ENCODE data around the gene FSCN2.

The FSCN2 gene

DNA sequence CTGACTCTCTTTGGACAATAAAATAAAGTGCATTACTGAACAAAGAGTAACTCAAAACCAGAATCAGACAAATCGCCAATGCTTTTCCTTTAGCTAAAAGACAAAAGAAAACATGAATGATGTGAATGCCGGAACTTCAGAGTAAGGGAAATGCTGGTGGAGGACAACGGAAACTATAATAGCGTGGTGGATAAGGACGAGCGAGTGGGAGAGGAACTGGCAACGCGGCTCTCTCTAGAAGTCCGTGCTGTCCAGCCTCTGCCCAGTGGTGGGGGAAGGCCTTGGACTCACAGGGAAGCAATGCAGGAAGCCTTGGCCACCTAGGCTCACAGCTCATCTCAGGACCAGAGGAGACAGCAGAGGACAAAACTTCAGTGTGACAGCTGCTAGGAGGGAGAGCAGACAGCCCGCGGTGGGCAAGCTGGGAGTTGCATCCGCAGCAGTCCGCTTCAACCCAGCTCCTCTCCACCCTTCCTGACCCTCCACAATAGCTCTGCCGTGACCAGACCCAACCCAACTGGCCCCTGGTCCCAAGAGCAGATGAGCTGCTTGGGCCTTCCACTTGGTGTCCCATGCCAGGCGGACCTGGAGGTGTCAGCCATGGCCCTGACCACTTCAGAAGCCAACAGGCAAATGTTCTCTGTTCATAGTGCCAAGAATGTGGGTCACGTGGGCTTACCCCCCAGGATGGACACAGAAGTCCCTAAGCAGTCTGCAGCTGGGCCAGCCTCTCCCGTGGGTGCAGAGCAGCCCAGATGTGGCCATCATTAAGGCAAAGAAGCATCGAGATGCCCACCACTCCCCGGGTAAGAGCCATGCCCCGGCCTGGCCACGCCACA is 29.3 kb downstream of the FSCN2 start:
- no peak for DNase-seq

DNA sequence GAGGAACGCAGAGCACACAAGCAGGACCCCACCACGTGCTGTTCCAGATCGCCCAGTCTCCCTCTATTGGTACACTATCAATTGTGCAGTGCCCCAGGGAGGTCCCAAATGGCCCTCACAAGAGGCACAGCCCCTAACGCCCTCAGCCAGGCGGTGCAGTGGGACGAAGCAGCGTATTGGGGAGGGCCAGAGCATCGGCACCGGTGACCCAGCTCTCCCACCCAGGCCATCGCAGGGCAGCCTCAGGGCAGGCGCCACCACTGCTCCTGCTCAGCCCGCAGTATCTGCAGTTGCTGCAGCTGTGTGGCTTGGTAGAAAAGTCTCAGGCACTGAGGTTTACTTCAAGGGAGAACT is 29.9 kb downstream of the FSCN2 start:
- no peak for DNase-seq

DNA sequence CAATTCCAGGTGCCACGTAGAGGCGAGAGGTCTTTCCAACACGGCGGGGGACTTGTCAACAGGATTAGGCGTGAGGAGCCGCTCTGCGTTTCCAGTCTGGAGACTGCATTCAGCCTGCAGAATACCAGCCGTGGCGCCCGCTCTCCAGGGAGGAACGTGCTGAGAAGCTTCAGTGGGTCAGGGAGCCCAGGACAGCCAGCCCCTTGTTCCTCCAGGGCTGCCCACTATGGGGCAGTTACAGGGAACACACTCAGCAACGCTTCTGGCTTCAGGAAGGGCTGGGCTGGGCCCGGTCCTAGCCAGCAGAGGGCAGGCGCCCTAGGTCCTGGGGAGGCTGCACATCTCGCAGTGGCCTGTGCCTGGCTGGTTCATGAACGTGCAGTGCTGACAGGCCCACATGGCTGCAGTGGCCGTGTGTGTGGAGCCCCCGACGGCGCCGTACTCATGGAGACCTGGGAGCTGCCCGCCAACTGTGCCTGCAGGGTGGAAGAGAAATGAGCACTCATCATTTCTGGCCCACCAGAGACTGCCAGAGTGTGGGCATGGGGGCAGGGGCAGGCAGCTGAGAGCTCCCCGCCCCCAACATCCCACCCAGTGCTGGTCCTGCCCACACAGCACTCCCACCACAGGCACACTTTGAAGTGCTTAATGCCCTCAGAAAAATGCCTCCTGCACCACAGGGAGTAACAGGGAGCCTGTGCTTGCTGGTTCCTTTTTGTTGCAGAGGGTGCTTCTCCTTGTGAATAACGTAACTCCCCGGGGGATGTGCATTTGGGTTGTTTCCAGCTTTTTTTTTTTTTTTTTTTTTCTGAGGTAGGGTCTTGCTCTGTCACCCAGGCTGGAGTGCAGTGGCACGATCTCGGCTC is 31.0 kb downstream of the FSCN2 start:
- DNase-seq = no peak

DNA sequence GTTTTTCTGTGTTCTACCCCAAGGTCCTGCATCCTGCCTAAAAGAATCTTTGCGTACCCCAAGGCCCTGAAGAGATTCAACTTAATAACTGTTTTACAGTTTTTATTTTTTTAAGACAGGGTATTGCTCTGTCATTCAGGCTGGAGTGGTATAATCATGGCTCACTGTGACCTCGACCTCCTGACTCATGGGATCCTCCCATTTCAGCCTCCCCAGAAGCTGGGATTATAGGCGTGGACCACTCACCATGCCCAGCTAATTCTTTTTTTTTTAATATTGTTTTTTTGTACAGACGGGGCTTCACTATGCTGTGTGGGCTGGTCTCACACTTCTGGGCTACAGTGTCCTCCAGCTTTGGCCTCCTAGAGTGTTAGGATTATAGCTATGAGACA is 33.3 kb downstream of the FSCN2 start:
- DNase-seq = no peak

DNA sequence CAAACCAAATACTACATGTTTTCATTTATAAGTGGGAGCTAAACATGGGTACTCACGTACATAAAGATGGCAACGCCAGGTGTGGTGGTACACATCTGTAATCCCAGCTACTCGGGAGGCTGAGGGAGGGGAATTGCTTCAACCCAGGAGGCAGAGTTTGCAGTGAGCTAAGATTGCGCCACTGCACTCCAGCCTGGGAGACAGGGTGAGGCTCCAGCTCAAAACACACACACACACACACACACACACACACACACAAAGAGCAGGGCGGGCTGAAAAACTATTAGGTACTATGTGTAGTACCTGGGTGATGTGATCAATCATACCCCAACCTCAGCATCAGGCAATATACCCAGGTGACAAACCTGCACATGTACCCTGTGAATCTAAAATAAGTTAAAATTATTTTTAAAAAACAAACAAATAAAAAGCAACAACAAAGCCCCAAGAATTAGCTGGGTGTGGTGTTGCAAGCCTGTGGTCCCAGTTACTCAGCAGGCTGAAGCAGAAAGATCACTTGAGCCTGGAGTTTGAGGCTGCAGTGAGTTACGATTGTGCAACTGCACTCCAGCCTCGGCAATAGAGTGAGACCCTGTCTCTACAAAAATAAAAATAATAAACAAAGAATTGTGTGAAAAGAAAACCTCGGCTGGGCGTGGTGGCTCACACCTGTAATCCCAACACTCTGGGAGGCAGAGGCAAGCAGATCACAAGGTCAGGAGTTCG is 35.8 kb downstream of the FSCN2 start:
- DNase-seq = no peak

DNA sequence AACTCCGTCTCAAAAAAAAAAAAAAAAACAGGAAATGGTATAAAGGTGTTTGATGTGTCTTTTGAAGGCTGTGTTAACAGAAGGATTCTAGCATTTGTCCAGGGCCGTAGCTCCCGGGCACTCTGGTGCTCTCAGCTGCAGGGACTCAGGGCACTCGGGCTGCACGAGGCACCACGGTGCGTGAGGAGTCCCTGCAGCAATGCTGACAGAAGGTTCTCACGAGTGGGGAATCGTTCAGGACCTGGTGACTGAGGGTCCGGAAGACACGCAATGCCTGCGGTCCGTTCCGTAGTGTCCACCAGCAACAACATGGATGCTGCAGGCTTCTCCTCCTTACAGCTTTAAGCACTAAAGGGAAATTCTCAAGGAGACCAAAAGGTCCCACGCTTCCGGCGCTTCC is 36.6 kb downstream of the FSCN2 start:
- no peak for DNase-seq

DNA sequence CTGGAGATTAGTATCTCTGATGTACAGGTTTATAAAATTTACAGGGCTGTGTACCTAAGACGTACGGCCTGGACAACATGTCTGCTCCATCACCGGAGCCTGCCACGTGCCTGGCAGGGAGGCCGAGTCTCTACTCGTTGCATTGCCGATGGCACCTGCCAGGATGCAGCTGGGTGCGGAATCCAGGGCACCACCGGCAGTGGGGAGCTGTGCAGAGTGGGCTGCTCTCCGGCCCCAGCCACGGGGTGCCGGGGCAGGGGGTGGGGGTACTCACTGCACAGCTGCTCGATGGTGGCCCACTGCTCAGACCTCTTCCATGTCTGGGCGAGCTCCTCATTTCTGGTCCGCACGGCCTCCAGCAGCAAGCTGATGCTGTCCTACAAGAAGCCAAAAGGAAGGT is 37.1 kb downstream of the FSCN2 start:
- no peak for DNase-seq

DNA sequence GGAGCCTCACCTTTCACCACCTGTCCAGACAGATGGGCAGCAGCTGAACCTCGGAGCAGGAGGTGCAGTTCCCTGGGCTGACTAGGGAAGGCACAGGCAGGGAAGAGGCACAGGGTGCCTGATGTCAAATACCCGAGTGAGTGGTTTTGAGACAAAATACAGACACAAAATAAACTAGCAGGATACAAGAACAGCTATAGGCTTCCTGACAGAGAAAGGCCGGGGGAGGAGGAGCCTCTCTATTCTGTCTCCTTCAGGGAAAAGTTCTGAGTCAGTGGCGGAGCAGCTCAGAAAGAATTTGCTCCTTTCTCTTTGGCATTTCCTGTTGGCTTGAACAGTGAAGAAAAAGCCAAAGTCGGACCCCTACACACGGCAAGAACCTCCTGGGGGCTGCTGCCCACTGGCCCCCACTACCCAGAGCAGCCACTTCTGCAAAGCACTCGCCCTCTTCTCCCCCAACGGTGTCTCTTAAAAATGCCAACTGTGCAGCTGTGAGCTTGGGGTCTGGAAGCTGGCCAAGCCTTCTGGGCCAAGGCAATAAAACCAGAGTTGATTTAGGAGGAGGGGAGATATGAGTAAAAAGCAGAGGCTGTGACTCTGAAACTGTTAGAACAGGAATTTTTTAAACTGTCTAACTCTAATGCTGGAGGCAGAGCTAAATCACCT is 38.4 kb downstream of the FSCN2 start:
- no peak for DNase-seq

DNA sequence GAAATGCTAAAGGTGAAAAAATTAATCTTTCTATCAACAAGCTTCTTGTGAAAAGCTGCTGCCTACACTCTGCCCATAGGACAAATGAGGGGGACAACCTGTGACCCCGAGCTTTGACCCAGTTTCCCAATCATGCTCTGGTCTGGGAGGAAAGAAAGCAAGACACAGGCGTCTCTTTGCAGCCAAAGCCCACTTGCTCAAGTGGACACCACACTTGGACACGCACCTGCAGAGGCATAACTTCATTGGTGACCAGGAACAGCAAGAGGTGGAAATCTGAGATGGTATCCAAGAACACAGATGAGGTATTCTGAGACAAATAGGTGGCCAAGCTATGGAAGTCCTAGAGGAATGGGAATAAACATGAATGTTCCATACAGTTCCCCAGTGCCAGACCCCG is 39.0 kb downstream of the FSCN2 start:
- no peak for DNase-seq

DNA sequence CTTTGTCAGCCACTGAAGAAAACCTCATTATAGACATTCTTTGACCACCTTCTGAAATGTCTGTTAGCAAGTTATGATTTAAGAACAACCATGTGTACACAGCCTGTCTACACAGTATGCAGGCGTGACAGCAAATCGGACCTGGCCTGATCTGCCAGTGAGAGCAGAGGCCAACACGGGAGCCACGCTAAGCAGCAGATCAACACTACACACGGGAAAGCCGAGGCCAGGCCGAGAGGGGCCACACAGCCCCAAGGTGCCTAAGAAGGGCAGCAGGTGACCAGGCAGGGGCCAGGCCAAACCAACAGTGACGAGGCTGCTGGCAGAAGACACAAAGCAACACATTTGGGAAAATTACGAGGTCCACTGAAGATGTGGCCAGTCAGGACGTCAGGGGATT is 40.2 kb downstream of the FSCN2 start:
- no peak for DNase-seq

DNA sequence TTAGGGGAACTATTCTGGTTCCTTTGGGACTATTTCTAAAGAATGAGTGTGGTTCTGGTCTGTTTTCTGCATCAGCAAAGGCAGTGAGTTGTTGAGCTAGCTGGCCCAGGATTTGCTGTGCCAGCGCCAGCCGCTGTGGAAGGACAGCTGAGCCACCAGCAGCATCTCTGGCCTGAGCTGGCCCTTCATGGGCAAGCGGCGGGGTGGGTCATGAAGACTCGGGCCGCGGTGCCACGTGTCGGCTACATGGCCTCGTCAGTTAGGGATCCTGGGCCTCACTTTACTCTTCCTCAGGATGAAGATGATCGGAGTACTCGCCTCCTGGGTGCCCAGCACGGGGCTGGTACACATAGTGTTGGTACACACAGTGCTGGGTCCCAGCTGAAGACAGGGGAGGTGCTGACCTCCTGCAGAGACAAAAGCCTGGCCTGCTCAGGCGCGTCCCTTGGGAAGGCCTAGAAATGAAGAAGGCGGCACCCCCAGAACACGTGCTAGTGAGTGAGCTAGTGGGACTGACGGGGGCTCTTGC is 41.9 kb downstream of the FSCN2 start:
- no peak for DNase-seq

DNA sequence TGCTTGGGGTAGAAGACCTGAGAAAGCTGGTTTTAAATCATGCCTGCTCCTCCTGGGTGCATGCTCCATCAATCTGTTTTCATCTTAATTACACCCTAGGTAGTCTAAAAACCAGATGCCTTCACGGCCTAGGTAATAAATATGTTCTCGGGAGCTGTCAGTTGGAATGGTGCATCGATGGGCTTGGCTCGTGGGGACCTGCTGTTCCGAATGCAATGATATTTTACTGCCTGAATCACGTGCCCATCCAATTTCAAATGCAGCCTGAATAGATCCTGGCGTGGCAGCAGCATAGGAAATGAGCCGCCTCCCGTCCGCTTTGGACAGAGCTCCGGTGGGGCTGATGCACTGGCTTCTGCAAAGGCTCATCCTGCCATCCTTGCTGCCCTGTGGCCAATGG is 42.8 kb downstream of the FSCN2 start:
- DNase-seq = no peak

DNA sequence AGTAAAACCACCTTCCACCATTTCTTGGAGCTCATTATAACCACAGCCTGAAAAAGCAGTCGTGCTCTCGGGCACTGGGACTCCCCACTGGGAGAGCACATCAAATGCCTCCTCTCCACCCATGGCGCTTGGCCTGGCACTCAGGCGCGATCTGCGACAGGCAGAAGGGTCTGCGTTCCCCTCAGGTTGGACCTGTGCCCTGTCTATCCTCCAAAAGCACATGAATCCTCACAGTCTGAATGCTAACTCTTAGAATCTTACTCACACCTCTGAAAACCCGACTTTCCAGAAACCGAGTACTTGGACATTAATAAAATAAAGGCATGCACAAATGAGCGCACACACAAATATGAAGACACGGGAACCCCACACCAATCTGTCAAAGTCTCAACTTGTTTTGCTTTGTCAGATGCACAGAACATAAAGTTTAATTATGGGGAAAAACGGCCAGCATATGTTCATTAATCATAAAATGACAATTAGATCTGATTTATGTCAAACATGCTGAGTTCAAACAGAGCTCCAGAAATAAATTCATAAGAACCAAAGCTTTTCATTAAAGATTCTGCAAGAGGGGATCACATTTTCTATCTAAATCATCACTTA is 44.5 kb downstream of the FSCN2 start:
- no peak for DNase-seq

DNA sequence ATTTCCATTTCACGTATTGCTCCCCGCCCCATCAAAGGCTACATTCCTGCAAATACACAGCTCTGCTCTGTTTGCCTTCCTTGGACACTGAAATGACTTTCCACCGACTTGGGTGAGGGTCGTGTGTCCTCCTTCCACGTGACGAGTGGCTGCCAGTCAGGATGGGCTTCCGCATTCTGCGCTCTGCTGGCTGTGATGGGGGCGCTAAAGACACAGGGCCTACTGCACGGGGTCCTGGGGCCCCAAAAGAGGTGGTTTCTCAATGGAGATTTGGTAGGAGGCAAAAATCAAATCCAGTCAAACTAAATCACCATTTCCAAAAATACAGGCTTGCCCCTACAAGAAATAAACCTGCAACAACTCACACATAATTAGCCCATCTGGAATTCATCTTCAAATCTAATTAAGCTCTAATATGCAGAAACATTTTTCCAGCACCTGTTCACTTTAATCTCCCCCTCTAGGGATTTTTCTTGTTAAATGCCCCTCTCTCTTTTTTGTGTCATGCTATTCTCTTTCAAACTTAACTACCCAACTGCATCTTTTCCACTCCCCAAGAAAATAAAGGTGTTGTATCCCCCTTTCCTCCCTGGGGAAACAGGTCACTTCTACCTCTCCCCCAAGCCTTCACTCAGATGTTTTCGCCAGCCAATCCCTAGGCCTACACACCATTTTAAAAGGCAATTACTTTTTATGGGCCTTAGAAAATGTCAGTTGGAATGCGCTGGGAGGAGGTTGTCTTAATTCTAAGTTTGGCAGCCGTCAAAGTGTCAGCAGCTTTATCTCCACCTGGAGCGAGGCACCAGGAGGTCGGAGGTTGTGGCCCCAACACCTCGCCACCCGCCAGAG is 45.8 kb downstream of the FSCN2 start:
- no peak for DNase-seq

DNA sequence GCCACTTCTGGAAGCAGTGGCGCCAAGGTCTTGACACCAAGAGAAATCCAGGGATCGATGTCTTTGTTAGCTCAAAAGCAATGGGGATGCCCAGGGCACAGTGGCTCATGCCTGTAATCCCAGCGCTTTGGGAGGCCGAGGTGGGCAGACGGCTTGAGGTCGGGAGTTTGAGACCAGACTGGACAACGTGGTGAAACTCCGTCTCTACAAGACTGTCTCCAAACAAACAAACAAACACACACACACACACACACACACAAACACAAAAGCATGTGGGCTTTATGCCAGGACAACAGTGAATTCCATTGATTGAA is 46.4 kb downstream of the FSCN2 start:
- no peak for DNase-seq

DNA sequence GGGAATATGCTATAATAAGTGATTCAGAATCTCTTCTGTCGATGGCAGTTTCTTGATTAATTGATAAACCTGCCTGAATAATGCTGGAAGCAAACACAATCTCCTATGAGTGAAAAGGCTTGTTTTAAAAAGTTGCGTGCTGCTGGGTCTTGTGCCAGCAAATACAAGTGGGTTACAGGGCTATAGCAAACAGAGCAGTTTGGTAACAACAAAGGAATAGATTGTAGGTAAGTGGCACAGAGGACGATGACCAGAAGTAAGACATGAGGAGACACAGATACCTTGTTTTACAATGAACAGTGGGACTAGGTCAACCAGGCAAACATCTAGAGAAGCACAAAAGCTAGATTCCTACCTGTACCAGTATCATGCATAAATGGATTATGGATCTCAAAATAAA is 47.7 kb downstream of the FSCN2 start:
- DNase-seq = no peak

DNA sequence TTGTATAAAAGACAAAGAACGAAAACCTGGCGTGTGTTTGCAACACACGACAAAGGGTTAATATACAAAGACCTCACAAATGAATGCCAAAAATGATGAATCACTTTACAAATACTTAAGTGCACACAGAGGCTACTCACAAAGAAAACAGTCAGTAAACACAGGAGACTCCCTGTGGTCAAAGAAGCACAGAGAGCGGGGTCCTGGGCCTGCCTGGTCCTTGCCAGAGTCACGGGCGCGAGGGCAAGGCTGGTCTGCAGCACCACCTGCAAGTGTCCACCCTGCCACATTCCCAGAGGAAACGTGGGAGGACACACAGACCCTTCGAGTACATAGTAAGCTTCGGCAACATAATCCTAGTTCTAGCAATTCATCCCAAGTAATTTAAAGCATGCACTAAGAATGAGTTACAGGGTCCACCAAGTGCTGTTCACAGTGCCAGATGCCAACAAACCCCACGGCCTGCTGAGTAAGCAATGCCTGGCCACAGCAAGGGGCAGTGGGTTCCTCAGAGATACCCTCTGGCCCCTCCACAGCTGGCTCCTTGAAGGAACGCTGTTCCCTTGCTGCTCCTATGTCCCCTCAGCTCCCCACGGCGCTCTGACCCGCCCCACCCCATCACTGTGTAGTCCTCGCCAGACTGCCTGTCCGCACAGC is 48.6 kb downstream of the FSCN2 start:
- no peak for DNase-seq

DNA sequence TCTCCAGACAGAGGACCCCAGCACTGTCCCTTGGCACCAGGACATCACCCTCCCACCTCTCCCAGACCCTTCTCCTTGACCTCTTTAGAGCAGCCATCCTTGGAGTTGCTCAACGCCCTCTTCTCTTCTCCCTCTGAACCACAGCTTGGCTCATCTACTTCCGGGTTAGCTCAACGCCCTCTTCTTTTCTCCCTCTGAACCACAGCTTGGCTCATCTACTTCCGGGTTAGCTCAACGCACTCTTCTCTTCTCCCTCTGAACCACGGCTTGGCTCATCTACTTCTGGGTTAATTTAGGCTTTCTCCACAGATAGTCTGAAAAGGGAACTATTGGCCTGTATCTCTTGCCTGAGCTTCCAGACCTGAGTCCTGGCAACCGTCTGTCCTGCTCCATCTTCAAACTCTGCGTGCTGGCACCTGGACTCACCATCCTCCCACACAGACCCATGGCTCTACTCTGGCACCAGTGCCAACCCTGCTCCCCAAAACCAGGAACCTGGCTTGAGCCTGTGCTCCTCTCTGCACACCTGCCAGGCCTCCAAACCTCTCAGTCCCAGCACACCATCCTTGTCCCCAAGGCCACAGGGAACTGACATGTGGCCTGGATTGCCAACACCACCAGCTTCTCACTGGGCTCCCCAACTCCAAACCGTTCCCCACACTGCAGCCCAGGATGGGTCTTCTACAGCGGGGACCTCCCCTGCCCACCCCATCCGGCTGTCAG is 49.3 kb downstream of the FSCN2 start:
- no peak for DNase-seq

DNA sequence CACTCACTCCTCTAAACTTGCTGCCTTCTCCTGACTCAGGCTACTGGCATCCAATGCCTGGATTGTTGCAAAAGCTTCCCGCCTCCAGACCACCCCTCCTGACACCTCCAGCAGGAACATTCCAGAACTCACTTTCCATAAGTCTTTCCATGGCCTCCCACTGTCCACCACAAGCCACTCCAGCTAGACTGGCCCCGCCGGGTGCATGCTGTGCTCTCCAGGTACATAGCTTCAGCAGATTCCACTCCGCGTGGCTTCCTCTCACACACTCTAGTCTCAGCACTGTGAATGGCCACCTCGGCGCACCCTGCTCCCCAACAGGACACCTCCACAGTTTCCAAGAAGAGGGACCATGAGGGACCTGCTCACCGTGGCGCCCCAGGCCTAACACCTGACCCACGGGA is 49.9 kb downstream of the FSCN2 start:
- no peak for DNase-seq

DNA sequence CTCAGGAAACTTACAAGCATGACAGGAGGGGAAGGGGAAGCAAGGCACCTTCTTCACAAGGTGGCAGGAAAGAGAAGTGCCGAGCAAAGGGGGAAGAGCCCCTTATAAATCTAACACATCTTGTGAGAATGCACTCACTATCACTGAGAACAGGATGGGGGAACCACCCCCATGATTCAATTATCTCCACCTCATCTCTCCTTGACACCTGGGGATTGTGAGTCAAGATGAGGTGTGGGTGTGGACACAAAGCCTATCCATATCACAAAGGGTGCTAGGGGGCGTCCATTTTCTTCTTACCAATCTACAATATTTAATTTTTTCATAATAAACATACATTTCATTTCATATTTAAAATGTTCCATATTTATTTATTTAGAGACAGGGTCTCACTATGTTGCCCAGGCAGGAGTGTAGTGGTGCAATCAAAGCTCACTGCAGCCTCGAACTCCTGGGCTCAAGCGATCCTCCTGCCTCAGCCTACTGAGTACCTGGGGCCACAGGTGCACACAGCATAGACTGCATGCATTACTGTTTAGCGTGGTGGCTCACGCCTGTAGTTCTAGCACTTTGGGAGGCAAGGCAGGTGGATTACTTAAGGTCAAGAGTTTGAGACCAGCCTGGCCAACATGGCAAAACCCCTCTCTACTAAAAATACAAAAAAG is 50.5 kb downstream of the FSCN2 start:
- DNase-seq = no peak

Measured in activated gamma-delta T cell (primary cell).